Measurements from ENCODE around the gene ESM1. TPM values are rescaled to one million over a fixed set of nuclear protein-coding genes. Genes with fewer than 3 reads are reported as not detected.

Gene ESM1
- total RNA-seq, 1 experiment from 2014 or later: not detected

DNA sequence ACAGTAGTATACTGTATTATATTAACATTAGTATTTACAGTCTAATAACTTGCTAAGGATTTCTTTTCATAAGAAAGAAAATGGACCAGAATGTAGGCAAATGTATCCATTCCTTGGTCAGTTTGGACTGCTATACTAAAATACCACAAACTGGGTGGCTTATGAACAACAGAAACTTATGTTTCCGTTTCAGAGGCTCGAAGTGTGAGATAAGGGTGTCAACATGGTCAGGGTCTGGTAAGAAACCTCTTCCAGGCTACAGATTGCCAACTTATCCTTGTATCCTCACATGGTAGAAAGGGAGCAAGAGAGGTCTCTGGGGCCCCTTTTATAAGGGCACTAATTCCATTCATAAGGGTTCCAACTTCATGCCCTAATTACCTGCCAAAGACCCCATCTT is 9.2 kb upstream of the ESM1 start:
- intact Hi-C loops (cut with micrococcal nuclease; ENCODE audit: unreplicated experiment): no loop called here
- ChIA-PET CTCF (interaction anchor here (0.7 kb wide), 1 partner anchor 130 kb away, joined by 7 read pairs; no protein-coding TSS in a partner anchor), POLR2A (no interaction called here)
- in situ Hi-C loops (cut with HindIII; ENCODE audit: low pct_unique_long_range_greater_than_20kb, low sequenced_read_pairs): no loop called here
- TF ChIP-seq SIN3A (IDR thresholded peaks at IDR 0.05; ENCODE audit: borderline replicate concordance, insufficient read depth, low read depth, low read length) (no peak), CTCF (IDR thresholded peaks at IDR 0.05) (no peak), POLR2AphosphoS5 (IDR thresholded peaks at IDR 0.05; ENCODE audit: low read depth, low read length) (no peak), TCF7L2 (IDR thresholded peaks at IDR 0.05; ENCODE audit: low read depth, low read length) (no peak)
- TF ChIP-seq, protein P1, sequence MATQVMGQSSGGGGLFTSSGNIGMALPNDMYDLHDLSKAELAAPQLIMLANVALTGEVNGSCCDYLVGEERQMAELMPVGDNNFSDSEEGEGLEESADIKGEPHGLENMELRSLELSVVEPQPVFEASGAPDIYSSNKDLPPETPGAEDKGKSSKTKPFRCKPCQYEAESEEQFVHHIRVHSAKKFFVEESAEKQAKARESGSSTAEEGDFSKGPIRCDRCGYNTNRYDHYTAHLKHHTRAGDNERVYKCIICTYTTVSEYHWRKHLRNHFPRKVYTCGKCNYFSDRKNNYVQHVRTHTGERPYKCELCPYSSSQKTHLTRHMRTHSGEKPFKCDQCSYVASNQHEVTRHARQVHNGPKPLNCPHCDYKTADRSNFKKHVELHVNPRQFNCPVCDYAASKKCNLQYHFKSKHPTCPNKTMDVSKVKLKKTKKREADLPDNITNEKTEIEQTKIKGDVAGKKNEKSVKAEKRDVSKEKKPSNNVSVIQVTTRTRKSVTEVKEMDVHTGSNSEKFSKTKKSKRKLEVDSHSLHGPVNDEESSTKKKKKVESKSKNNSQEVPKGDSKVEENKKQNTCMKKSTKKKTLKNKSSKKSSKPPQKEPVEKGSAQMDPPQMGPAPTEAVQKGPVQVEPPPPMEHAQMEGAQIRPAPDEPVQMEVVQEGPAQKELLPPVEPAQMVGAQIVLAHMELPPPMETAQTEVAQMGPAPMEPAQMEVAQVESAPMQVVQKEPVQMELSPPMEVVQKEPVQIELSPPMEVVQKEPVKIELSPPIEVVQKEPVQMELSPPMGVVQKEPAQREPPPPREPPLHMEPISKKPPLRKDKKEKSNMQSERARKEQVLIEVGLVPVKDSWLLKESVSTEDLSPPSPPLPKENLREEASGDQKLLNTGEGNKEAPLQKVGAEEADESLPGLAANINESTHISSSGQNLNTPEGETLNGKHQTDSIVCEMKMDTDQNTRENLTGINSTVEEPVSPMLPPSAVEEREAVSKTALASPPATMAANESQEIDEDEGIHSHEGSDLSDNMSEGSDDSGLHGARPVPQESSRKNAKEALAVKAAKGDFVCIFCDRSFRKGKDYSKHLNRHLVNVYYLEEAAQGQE (IDR thresholded peaks at IDR 0.05; ENCODE audit: insufficient read depth in 1 of 2, low read depth in 2 of 2, low read length in 1 of 2): no peak
- Histone ChIP-seq H3K4me3 (ENCODE audit: low read depth in 2 of 2, low read length in 2 of 2) (no peak overlapping the region), H3K4me1 (ENCODE audit: control insufficient read depth, insufficient read depth, low read length) (no peaks in the 10 kb centered on the region), H3K27me3 (ENCODE audit: control insufficient read depth, insufficient read depth, low read length) (peaks cover 2% of the 10 kb centered on the region; the same call in 1 of the 2 replicates), H3K9me3 (ENCODE audit: control insufficient read depth, insufficient read depth, low read depth, low read length) (no peaks in the 10 kb centered on the region), H3K36me3 (ENCODE audit: control insufficient read depth, insufficient read depth, low read length) (no peaks in the 10 kb centered on the region), H3K27ac (ENCODE audit: low read length) (no peak overlapping the region)
- no TSS peak for BruUV-seq (replicated peaks)
- ATAC-seq: no peak
- no peak for DNase-seq (ENCODE audit: low read depth, low spot score)

GRCh38 chr5:54993318-54993717 is 7.9 kb upstream of the ESM1 start:
- CTCF ChIA-PET: no interaction called here
- no TSS peak for BruUV-seq (replicated peaks)
- in situ Hi-C loops (cut with HindIII; ENCODE audit: low pct_unique_long_range_greater_than_20kb, low sequenced_read_pairs): no loop called here

More at GRCh38 chr5:54993318-54993717, 7.9 kb upstream of the ESM1 start:
- ATAC-seq (no peak), DNase-seq (ENCODE audit: low read depth, low spot score) (no peak)
- H3K27me3 ChIP-seq (ENCODE audit: control insufficient read depth, insufficient read depth, low read length): peaks cover 2% of the 10 kb centered on the region; the same call in 1 of the 2 replicates
- POLR2A ChIA-PET: no interaction called here
- no peaks in the 10 kb centered on the region for H3K9me3 ChIP-seq (ENCODE audit: control insufficient read depth, insufficient read depth, low read depth, low read length)
- no peak overlapping the region for H3K27ac ChIP-seq (ENCODE audit: low read length)
- TF ChIP-seq POLR2AphosphoS5 (IDR thresholded peaks at IDR 0.05; ENCODE audit: low read depth, low read length) (no peak), TCF7L2 (IDR thresholded peaks at IDR 0.05; ENCODE audit: low read depth, low read length) (no peak), SIN3A (IDR thresholded peaks at IDR 0.05; ENCODE audit: borderline replicate concordance, insufficient read depth, low read depth, low read length) (no peak), CTCF (IDR thresholded peaks at IDR 0.05) (no peak)
- TF ChIP-seq, protein P1 (IDR thresholded peaks at IDR 0.05; ENCODE audit: insufficient read depth in 1 of 2, low read depth in 2 of 2, low read length in 1 of 2): no peak
- intact Hi-C loops (cut with micrococcal nuclease; ENCODE audit: unreplicated experiment): no loop called here
- H3K4me1 ChIP-seq (ENCODE audit: control insufficient read depth, insufficient read depth, low read length): no peaks in the 10 kb centered on the region
- H3K36me3 ChIP-seq (ENCODE audit: control insufficient read depth, insufficient read depth, low read length): no peaks in the 10 kb centered on the region
- H3K4me3 ChIP-seq (ENCODE audit: low read depth in 2 of 2, low read length in 2 of 2): no peak overlapping the region

All from Panc1 (cell line).